IPS-18a (cell line): ENCODE measurements around the gene OSBP2.

ENCODE experiments used
- H3K27ac ChIP-seq: one replicate; pipeline ENCODE4 v1.5.1; 2013; ENCODE audit warnings: low read length
- H3K27me3 ChIP-seq: one replicate; pipeline ENCODE4 v1.6.1; 2013; ENCODE audit warnings: mild to moderate bottlenecking, low read length; ENCODE audit not compliant: control insufficient read depth, insufficient read depth
- H3K36me3 ChIP-seq: one replicate; pipeline ENCODE4 v1.6.1; 2013; ENCODE audit warnings: low read depth, low read length; ENCODE audit not compliant: control insufficient read depth
- H3K4me1 ChIP-seq: one replicate; pipeline ENCODE4 v1.6.1; 2013; ENCODE audit warnings: low read depth, low read length; ENCODE audit not compliant: control insufficient read depth
- H3K4me3 ChIP-seq: one replicate; pipeline ENCODE4 v1.5.1; 2013; ENCODE audit warnings: low read length
- H3K9ac ChIP-seq: one replicate; pipeline ENCODE4 v1.6.1; 2013; ENCODE audit warnings: mild to moderate bottlenecking, low read length, moderate library complexity
- H3K9me3 ChIP-seq: one replicate; pipeline ENCODE4 v1.6.1; 2013; ENCODE audit warnings: low read depth, low read length; ENCODE audit not compliant: control insufficient read depth

OSBP2 gene

GRCh38 chr22:30944986-30945385, 250.3 kb downstream of the OSBP2 start:
- Histone ChIP-seq H3K4me1 (no peaks in the 10 kb centered on the region), H3K9me3 (no peaks in the 10 kb centered on the region), H3K9ac (no peak overlapping the region), H3K36me3 (peaks cover 97% of the 10 kb centered on the region), H3K4me3 (no peak overlapping the region), H3K27me3 (no peaks in the 10 kb centered on the region), H3K27ac (no peak overlapping the region)

DNA sequence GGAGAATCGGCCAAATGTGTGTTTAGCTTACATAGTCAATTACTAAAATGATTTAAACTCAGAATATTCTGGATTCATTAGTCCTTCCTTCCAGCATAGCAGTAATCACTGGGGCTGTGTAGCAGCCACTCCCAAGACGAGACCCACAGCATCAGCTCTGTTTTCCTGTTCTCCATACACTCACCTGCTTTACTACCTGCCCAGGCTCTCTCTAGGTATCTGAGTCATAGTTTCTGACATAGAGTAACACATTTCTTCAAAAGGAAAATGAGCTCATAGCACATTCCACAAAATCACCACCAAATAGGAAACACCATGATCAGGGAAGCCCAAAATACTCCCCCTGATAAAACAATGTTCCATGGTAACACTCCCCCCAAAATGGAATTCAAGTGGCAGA, 251.0 kb downstream of the OSBP2 start:
- Histone ChIP-seq H3K27me3 (no peaks in the 10 kb centered on the region), H3K4me3 (no peak overlapping the region), H3K36me3 (peaks cover 97% of the 10 kb centered on the region), H3K4me1 (no peaks in the 10 kb centered on the region), H3K9me3 (no peaks in the 10 kb centered on the region), H3K9ac (no peak overlapping the region), H3K27ac (no peak overlapping the region)

- peaks cover 97% of the 10 kb centered on the region for H3K36me3 ChIP-seq
- no peak overlapping the region for H3K27ac ChIP-seq
- H3K4me1 ChIP-seq: no peaks in the 10 kb centered on the region
- H3K9me3 ChIP-seq: no peaks in the 10 kb centered on the region
- no peak overlapping the region for H3K4me3 ChIP-seq
- H3K9ac ChIP-seq: no peak overlapping the region
- no peaks in the 10 kb centered on the region for H3K27me3 ChIP-seq
Measured at GRCh38 chr22:30946354-30946753, 251.7 kb downstream of the OSBP2 start.

DNA sequence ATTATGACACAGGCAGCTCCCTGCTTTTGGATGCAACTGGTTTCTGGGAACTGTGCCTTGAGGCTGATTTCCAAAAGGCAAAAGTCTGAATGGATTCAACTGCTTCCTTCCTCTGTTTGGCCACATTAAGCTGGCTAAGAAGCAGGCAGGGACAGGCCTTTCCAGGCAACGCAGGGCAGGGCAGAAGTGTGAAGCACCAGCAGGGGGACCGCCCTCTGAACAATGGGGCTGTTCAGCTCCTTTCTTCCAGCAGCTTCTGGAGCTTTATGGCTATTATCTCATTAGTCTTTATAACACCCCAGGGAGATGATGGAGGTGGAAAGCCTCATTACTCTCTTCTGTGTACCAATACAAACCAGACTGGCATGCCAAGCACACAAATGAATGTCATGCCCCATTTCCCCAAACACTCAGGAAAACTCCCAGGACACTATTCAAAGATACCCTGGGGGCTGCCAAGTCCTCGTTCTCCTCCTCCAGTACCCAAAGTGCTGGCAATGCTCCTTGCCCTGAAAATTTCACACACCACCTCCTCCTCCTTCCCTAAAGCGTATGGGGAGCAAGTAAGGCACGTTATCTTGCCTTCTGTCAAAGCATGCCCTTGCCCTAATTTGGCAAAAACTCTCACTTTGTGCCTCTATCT, 252.6 kb downstream of the OSBP2 start:
- Histone ChIP-seq H3K36me3 (peaks cover 95% of the 10 kb centered on the region), H3K4me3 (no peak overlapping the region), H3K27ac (no peak overlapping the region), H3K4me1 (no peaks in the 10 kb centered on the region), H3K27me3 (no peaks in the 10 kb centered on the region), H3K9me3 (no peaks in the 10 kb centered on the region), H3K9ac (no peak overlapping the region)

GRCh38 chr22:30947816-30948454, 253.3 kb downstream of the OSBP2 start:
- H3K9ac ChIP-seq: no peak overlapping the region
- no peaks in the 10 kb centered on the region for H3K27me3 ChIP-seq
- no peaks in the 10 kb centered on the region for H3K9me3 ChIP-seq
- H3K36me3 ChIP-seq: peaks cover 97% of the 10 kb centered on the region
- no peak overlapping the region for H3K27ac ChIP-seq
- no peak overlapping the region for H3K4me3 ChIP-seq
- no peaks in the 10 kb centered on the region for H3K4me1 ChIP-seq

DNA sequence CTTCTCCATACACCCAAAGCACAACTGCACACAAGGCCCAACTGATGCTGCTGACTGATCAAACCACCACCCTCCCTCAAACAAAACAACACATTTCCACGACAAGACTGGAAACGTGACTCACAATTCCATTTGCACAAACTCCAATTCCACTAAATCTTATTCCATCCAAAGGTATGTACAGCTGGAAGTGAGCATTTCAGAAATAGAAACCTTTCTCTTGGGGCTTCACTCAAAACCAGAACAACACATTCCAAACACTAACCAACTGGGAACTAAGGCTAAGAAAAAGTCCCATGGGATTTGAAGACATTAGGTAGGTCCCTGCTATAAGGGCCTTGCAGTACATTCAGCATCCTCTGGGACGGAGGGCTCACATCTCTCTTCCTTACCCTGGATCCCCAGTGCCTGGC, 254.3 kb downstream of the OSBP2 start:
- H3K4me3 ChIP-seq: no peak overlapping the region
- no peaks in the 10 kb centered on the region for H3K9me3 ChIP-seq
- H3K4me1 ChIP-seq: no peaks in the 10 kb centered on the region
- H3K27ac ChIP-seq: no peak overlapping the region
- no peaks in the 10 kb centered on the region for H3K27me3 ChIP-seq
- H3K36me3 ChIP-seq: peaks cover 94% of the 10 kb centered on the region
- H3K9ac ChIP-seq: no peak overlapping the region

GRCh38 chr22:30949934-30950660, 255.4 kb downstream of the OSBP2 start:
- peaks cover 90% of the 10 kb centered on the region for H3K36me3 ChIP-seq
- no peaks in the 10 kb centered on the region for H3K9me3 ChIP-seq
- no peak overlapping the region for H3K4me3 ChIP-seq
- H3K9ac ChIP-seq: no peak overlapping the region
- no peak overlapping the region for H3K27ac ChIP-seq
- no peaks in the 10 kb centered on the region for H3K4me1 ChIP-seq
- no peaks in the 10 kb centered on the region for H3K27me3 ChIP-seq

DNA sequence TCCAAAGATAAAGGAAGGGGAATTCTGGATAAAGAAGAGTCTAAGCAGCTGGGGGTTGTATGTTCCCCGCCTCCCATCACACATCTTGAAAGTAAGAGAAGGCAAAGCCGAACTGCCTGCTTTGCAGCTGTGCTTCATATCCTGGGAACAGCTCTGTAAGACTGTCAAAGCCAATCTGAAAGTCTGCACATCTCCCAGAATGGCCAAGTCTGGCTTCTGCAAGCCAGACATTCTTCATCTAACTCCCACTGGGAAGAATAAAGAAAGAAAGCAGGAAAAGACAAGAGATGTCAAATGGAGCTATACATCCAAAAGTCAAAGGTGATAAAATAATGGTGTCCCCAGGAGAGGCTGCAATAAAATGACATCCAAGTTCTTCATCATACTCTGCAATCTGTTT, 258.5 kb downstream of the OSBP2 start:
- H3K9me3 ChIP-seq: no peaks in the 10 kb centered on the region
- H3K27ac ChIP-seq: no peak overlapping the region
- H3K4me3 ChIP-seq: no peak overlapping the region
- H3K36me3 ChIP-seq: peaks cover 87% of the 10 kb centered on the region
- no peaks in the 10 kb centered on the region for H3K27me3 ChIP-seq
- H3K9ac ChIP-seq: no peak overlapping the region
- no peaks in the 10 kb centered on the region for H3K4me1 ChIP-seq

DNA sequence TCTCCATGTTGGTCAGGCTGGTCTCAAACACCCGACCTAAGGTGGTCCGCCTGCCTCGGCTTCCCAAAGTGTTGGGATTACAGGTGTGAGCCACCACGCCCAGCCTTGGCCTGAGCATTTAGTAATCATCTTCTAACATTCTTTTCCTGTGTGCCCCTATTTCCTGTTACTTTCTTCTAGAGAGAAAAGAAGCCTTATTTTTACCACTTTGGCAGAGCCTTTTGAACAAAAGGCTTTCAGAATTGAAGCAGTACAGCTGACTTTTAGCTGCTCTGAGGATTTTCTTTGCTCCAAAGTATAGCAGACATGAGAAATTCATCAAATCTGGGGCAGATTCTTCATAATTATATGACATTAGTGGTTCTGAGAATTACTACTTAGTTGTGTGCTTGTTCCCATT, 260.5 kb downstream of the OSBP2 start:
- no peak overlapping the region for H3K27ac ChIP-seq
- no peaks in the 10 kb centered on the region for H3K27me3 ChIP-seq
- no peak overlapping the region for H3K4me3 ChIP-seq
- peaks cover 71% of the 10 kb centered on the region for H3K36me3 ChIP-seq
- no peak overlapping the region for H3K9ac ChIP-seq
- no peaks in the 10 kb centered on the region for H3K9me3 ChIP-seq
- H3K4me1 ChIP-seq: no peaks in the 10 kb centered on the region
